Activated gamma-delta T cell treated with Interleukin-2 at 50 U/mL for 16 hours (primary cell): ENCODE results near the gene ATL1.

Source experiments
- DNase-seq: peaks from one replicate; pipeline ENCODE4 v3.0.0-alpha.2; 2020

ATL1 gene

DNA sequence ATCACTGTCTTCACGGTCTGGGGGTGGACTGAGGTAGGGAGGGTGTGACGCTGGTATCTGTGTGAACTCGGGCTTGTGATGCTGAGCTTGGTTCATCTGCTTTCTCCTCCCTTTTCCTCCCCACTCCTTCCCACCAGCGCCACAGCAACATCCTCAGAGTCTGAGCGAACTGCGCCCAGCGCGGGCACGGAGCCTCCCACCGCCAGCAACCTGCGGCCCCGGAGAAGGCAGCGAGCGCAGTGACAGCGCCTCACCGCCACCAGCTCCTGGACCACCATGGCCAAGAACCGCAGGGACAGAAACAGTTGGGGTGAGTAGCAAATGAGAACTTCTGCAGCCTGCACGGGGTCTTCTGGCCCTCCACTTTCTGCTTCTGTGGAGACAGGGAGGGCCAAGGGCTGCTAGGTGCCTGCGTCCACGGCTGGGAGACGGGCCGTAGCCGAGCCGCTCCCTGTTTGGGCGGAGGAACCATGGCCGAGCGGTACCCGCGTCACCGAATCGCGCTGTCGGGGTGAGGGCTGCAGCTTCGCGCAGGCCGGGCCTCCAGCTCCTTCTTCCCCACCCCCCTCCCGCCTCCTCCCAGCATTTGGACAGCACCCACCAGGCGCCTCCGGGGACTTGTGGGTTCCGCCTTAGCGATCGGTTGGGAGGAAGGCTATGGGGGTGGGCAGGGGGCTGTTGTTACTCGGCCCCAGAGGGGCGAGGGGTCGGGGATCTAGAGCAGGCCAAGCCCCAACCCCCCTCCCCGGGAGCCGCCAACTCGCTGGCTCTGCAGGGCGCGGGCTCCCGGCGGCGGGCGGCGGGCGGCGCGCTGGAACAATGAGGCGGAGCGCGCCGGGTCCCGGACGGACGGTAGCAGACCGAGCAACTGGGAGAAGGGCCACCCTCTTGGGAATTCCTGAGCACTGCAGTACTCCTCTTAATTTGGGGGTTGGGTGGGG is at the start of gene ATL1:
TSS of gene ATL1 (plus strand) at position 156 of the 941 bp plus-strand sequence. CDS start at position 277, 121 bp downstream.
- DNase-seq = peak; percentile 29

DNA sequence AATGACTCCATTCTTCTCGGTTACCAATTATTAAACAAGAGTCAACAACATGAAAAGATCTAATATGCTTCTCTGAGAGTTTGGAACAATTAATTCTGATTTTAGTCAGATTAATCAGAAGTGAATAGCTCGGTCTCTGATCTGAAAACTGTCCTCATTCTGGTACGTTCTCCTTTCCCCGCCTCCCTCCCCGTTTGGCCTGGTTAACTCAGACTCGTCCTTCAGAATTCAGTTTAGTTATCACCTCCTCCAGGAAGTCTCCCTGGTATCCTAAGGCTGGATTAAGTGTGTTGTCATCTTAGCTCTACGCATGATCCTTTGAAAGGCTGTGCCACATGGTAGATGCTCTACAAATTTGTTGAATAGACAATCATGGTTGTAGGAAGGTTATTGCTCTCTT is 49.8 kb upstream of the ATL1 start:
- no peak for DNase-seq

DNA sequence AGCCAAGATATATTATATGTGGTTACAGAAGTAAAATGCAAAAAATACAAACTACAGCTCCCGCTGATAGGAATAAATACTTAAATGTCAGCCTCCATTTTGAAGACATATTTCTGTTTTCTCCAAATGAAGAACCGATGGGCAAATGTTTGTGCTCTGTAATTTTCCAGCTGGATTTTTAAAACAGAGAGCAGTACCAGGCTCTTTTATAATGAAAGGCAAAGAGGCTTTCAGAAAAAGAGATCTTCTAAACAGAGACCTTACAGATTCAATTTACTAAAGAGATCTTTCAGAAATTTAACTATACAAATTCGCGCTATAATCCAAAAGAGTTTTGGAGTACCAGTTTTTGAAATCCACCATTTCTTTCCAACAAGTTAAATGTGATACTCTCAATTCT is 47.5 kb upstream of the ATL1 start:
- DNase-seq = no peak

DNA sequence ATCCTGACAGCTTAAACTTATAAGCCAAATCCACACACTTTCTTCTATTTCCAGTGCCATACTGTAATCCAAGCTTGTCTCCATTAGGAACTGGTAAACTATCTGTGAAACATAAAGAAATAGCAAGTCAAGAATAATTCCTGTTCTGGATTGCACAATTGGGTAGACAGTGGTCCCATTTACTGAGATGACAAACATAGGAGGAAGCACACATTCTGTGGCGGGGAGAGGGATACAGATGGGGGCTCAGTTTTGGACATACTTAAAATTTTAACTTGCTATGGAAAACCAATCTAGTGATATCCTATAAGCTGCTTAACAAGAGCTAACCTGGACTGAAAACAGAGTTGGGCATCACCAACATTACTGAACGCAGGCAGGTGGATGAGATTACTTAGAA is 43.9 kb upstream of the ATL1 start:
- DNase-seq = no peak

DNA sequence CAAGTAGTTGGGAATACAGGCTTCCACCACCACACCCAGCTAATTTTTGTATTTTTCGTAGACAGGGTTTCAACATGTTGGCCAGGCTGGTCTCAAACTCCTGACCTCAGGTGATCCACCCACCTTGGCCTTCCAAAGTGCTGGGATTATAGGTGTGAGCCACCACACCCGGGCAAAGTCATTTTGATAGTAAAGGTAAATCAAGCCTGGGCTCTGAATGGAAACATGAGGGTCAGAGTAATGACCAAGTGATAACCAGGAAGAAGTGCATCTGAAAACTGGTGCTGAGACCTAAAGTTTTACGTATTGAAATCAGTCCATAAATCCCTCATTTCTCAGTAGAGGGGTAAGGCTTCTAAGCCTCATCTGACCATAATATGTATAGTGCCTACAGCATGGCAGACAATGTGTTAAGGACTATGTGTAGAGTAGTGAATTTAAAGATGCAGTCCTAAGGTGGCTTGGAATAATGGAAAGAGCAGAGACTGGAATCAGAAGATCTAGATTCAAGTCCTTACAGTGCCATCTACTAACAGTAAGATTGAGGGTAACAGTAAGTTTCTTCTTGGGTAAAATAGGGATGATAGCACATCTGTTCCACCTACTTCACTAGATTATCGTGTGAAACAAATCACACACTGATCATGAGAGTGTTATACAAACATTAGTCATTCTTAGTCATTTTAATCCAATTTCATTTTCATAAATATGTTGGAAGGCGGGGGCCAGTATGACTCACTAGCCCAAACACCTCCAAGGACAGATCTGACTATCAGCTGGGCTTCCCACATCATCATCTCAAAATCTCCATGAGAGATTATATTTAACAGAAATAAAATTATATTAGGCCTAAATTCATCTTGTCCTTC is 38.8 kb upstream of the ATL1 start:
- DNase-seq = peak; percentile 6

DNA sequence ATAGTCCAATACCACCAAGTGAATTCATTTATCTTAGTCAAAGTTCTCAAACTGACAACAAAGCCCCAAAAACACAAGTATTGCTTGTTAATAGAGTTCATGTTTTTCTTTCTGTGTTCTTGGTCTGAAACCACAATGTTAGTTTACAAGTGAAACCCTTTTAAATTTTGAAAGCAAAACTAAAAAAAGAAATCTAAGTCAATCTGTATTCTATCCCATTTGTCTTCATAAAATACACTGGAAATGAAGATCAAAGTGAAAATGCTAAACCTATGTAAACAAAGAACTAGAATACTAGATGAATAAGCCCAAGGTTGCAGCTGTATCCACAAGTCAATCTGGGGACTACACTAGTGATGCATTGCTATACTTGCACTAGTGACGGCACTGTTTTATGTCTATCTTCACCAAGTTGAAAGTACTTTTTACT is 38.0 kb upstream of the ATL1 start:
- DNase-seq = no peak

DNA sequence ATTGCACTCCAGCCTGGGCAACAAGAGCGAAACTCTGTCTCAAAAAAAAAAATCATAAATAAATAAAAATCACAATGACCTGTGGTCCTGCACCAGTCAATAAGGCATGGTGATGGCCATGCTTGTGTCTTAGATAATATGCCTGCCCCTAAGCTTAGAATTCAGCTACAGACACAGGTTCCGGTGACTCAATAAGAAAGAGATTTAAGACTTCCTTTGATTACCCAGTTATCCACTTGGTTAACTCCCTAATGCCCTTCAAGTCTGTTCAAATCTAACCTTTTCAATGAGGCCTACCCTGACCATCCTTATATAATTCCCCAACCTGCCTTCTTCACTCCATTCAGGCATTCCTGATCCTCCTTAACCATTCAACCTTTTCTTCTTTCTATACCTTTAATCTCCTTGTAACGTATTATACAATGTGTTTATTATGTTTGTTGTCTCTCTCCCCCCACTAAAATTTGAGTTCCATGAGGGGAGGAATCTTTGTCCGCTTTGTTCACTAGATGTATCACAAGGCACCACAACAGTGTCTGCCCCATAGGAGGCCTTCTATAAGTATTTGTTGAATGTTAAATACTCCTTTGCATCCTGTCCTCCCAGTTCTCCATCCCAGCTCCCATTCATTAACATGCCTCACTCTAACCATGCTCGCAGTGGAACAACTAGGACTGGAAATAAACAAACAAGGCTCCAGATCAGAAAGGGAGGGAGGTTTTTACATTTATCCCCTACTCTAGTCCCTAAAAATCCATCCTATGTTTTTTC is 36.5 kb upstream of the ATL1 start:
- no peak for DNase-seq

DNA sequence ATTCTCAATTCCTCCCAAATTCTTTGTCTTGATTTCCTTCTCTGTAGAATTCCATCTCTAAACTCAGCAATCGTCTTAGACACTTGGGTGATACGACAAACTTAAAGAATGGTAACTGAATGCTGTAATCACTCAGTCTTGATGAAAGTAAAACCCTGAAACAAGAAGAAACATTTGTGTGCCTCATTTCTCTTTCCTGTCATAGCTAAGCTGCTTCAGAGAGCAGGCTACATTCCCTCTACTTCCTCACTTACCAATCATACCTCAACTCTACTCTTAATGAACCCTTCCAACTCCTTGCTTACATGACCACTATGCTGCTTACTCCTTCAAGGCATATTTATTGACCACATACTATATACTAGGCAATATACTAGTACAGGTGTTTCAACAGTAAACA is 35.9 kb upstream of the ATL1 start:
- no peak for DNase-seq

DNA sequence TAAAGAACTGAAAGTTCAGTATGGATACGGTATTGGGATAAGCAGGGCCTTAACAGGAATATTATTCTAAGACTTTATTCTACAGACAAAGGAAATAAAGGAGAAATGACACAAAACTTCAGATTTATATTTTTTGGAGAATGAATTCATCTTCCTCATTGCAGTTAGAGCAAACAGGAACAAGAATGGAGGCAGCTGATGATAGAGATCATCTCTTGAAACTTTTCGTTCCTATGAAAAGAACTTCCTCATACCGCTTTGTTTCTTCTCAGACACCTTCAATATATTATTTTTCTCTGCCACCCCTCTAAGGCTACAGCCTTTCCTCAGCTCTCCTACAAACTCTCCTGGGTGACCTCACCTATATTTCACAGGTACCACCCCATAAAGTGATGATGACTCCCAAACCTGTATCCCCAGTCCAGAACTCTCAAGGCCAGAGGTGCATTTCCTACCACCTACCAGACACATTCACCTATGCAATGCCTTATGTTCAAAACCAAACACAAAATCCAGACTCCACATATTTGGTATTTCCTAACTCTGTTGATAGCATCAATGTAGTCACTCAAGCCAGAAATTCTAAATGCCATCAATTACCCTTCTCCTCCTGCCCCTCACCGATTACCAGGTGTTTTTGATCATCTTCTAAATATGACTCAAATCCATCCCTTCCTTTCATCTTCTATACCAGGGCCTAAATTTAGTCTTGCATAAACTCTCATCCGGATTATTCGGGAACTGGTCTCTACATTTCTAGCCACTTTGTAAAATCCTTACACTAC is 35.0 kb upstream of the ATL1 start:
- no peak for DNase-seq

DNA sequence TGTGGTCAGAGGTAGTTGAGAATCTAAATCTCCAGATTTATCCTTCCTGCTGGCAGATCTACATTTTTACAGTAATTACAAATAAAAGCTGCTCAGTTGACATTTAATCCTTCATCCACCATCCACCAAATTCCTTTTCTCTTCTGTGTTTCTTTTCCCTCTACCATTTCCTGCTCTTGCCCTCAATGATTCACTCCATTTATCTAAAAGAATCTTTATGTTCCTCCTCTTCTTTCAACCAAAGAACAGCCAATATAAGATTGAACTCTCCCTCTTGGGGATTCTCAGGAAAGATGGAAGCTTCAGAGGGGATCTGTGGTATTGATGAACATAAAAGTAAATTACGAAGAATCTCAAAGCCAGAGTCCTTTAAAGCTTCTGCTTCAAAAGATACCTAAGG is 31.9 kb upstream of the ATL1 start:
- DNase-seq = no peak

DNA sequence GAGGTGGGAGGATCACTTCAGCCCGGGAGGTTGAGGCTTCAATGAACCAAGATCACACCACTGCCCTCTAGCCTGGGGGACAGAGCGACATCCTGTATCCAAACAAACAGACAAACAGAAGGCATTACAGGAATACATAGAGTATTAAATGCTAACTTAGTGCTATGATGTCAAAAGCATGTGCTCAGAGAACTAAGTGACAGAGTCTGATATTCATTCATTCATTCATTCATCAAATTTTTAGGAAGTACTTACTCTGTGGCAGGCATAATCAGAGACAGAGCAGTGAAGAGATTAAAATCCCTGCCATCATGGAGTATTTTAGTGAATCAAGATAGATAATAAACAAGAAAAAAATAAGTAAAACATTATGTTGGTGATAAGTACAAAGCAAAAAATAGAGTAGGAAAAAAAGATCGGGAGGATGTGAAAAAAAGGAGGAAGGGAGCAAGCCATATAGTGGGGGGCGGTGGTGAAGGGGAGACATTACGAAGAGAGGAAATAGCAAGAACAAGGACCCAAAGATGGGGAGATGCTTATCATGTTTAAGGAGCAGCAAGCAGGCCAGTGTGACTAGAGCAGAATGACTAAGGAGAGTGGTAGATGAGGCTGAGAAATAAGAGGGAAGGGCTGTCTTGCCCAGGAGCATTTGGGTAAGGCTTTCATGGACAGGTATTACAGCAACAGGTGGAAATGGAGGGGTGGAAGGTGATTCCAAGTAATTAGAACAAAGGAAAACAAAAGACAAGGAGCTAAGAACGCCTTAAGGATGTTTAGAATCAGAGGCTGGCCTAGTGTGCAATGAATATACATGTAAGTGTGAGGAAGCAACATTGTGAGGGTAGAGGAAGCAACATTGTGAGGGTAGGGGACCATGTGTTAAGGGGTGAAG is 30.4 kb upstream of the ATL1 start:
- no peak for DNase-seq

DNA sequence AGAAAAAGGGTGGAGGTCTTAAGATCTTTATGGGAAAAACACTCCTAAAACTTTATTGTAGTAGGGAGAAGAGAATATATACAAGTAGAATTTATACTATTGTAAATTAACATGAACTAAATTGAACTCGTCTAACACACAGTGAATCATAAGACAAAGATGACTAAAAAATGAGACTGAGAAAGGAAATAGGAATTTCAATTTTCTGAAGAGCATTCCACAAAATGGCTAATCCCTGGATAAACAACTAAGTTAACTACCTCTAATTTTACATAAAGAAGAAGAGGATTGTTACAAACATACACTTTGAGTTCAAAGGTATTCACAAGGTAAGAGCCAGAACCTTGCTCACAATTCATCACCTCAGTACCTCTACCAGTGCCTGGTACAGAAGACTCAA is 29.6 kb upstream of the ATL1 start:
- DNase-seq = no peak

DNA sequence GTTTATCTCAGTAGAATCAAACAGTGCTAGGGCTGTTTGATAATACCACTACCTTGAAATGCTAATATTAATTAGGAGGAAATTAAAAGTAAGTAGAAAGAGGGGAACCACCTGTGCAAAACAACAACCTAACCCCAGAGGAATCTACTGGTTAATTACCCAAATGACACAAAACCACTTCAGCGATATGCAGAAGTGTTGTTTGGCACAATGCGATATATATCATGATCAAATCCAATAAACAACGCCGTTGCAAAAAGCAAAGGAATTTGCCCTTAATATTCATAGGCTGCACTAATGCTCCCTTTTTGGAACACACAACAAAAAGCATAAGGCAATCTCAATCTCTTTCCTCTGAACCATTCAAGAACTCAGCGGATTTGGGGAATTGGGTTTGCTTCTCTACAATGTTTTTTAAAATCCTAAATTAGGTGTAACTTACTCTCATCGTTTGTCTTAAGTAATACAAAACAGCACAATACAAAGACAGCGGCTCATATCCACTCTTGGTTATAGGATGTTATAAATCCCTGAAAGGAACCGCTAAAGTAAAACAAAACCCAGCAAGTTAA is 29.1 kb upstream of the ATL1 start:
- DNase-seq = no peak

DNA sequence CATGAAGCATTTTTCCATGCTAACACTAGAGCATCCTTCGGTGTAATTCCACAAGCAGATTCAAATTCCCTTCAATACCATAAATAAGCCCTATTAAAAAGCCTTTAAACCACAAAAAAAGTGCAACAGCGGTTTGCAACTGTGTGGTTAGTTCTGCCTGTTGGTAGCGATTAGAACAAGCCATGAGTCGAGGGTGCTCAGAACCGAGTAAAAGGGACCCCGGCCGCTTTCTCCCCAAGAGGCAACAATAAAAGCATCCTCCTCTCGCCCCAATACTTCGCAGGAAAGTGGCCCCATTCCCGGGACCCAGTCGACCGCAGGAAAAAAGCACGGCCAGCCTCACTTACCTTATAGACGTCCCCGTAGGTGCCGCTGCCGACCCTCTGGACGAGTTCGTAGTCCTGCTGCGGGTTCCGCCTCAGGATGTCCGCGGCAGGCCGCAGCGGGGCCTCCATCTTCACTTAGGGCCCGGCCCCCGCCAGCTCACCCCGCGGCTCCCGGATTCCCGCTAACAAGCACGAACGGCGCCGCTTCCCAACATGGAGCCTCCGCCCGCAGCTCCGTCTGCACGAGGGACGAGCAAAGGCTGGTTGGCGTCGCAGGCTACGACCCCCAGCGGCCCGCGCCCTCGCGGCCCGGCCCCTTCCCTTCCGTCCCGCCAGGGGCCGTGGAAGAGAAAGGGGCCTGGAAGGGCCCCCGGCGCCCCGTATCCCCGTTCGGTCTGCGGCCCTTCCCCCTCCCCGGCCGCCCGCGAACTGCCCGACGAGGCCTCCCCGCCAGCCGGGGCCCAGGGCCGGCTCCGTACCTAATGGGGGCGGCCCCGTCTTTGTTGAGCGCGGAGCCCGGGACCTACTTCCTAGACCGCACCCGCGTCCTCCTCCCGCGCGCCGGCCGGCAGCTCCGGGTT is 28.1 kb upstream of the ATL1 start:
- DNase-seq = peak; percentile 16

DNA sequence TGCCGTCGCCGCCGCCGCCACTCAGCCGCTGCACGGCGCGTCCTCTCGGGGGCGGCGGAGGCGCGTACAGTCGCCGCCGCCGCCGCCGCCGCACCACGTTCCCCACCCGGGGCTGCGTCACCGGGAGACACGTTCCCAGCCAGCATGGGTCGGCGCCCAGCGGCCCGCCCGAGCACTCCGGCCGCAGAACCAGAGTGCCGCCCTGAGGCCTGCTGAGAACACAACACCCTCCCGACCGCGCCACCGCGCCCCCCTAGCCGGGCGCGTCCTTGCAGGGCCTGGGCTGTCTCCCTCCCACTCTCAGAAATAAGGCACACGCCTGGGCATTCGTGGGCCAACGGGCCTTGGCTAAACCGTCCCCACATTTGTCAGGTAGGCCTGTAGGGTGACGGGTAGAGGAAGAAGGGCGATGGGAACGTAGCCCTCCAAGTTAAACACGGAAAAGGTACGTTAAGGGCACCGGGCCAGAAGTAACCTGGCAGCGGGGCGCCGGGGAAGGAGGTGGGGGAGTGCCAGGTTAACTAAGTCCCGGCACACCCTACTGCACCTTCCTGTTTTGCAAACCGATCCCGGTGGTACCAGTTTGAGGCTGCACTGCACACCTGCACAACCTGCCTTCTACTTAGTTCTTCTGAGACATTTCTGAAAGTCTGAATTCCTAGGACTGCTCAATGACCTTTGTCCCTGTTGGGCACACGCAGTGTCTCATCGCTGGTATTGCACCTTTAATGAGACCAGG is 27.3 kb upstream of the ATL1 start, which contains the start of gene MAP4K5:
TSS of gene MAP4K5 (minus strand) at position 68 of the 739 bp plus-strand sequence. CDS start 520 bp downstream, outside the sequence.
- DNase-seq = peak; percentile 87

DNA sequence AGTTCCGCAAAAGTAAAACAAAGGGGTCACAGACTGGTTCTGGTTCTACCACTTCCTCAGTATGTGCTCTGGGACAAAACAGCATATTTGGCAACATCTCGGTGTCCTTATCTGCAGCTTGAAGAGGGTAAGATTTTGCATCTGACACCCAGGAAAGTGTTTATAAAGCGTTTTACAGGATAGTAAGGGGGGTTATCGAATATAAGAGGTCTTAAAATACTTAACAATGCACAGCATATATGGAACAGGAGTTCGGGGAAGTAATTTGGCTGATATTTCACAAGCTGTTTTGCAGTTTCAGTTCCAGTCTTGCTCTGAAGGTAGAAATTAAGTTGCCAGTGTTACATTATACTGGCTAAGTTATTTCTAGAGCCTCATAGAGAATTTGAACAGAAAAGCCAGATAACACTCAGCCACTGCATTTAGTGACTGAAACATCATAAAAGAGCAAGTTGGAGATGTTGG is 26.7 kb upstream of the ATL1 start:
- no peak for DNase-seq

DNA sequence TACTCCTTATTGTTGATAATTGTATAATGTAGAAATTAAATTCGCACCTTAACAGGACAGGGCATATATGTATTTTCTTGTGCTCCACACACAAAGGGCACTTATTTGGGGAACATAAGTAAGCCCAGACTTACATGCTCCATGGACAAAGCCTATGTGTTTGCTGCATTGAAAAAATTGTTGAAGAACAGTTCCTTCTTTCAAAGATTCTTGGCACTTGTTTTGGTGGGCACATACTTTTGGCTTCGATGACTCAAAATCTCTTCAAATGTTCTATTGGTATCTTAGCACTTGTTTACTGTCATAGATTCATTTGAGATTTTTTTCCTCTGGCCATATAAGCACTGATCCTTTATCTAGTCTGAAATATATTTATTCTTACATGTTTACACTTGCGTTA is 26.1 kb upstream of the ATL1 start:
- no peak for DNase-seq

DNA sequence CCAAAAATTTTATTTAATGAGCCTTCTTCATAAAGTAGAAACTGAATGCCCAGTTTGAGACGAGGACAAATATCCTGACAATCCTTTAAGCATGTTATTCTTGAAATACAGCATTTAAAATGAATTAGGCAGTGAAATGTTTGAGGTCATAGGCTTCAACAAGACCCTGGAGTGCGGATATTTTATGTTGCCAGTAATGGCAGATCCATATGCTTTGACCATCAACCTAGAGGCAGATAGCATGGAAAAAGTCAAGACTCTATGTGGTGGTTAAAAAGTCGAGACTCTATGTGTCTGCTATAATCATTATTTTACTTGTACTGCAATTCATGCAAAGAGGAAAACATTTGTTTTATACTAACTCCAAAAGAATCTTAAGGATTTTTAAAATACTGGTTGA is 25.5 kb upstream of the ATL1 start:
- DNase-seq = no peak

DNA sequence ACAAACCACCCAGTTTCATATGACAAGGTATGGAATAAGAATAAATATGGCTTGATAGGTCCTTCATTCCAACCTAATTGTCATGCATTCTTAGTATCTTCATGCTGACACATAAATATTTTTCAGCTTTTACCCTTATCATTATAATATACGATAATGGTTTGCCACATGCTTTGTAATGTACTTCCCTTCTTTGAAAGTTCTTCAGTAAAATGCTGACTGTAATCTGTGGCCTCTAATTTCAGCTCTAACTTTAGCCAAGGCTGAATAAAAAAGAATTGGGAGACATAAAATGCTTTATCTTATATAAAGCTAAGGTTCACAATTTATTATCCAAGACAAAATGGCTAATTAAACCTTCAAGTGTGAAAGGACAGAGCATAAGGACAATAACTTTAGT is 24.9 kb upstream of the ATL1 start:
- DNase-seq = no peak
